HT1080 (cell line): ENCODE measurements around the gene EPB41L2. TPM values are rescaled to one million over a fixed set of nuclear protein-coding genes. Genes with fewer than 3 reads are reported as not detected.
"Not testable (repeated sequence)": the region's sequence is repeated elsewhere in the genome, so short reads cannot be mapped to it uniquely, and the experiment has no call there.

ENCODE experiments used
- DNase-seq: peaks from one replicate; pipeline ENCODE4 v3.0.0-alpha.2; 2015; ENCODE audit warnings: low read depth
- total RNA-seq: library from RNA; depleted of rRNA; stranded (reverse); fragments of >200 nt; shearing (Covaris generic); gene quantifications from 2 replicates; pipeline ENCODE4 v1.2.3, GENCODE V29; 2014

EPB41L2 gene
- total RNA-seq, 1 experiment from 2014 or later, result 32.5 TPM

- DNase-seq, result no peak
Observed at GRCh38 chr6:130949553-130949952, 113.5 kb downstream of the EPB41L2 start.

DNA sequence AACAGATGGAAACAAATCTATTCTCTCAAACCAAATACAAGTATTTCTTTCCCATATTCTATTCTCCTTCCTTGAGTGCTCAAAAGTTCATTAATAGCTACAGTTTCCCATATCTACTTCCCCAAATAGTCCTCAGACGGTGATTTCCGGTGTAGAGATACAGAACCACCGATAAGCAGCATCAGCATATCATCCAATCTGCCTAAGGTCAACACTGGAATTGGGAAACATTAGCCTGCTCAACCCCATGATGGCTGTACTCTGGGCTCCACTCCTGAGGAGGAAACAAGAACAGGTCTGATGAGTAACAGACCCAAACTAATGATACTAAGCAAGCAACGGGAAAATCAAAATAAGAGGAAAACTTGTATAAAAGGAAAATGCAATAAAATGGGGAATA is 115.6 kb downstream of the EPB41L2 start:
- DNase-seq, result no peak

GRCh38 chr6:130946076-130946475 is 117.0 kb downstream of the EPB41L2 start:
- no peak for DNase-seq

DNA sequence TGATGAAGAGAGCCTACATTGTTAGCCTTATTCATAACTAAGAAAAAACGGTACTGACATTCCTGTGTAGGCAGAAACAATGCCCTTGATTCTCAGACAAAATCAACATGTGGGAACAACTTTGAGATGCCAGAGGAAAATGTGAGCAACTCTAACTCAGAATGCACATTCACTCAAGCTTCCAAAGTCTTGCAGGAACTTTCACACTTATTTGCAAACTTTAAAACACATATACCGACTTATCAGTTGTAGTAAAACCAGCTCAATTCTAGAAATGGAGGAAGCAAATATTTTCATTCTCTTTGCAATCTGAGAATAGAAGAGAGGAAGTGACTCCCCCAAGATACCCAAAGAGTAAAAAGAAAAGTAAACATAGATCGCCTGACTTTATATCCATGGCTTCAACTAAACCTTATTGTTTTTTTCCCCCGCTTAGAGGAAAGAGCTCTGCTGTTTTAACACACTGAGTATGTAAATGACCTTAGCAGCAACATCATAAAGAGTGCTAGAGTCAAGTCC is 117.6 kb downstream of the EPB41L2 start:
- no peak for DNase-seq

DNA sequence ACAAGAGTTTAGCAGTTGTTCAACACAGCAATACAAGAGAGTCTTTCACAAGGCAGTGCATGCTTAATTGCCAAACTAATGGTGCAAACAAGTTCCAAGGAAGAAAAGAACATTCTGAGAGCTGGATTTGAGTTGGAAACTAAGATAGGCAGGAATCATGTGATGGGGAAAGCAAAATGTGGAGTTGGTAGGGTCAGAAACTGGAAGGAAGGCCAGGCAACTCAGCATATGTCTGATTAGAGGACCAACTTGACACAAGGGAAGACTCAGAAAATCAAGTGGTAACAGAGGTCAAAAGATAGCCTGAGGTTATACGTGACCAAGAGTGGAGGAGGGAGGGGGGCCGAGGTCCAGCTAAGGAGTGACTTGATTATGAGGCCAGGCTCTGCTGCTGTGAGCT is 118.6 kb downstream of the EPB41L2 start:
- DNase-seq, result no peak

GRCh38 chr6:130943738-130944137 is 119.3 kb downstream of the EPB41L2 start:
- DNase-seq, result no peak

- not testable (repeated sequence) for DNase-seq
Observed at GRCh38 chr6:130942752-130943151, 120.3 kb downstream of the EPB41L2 start.

DNA sequence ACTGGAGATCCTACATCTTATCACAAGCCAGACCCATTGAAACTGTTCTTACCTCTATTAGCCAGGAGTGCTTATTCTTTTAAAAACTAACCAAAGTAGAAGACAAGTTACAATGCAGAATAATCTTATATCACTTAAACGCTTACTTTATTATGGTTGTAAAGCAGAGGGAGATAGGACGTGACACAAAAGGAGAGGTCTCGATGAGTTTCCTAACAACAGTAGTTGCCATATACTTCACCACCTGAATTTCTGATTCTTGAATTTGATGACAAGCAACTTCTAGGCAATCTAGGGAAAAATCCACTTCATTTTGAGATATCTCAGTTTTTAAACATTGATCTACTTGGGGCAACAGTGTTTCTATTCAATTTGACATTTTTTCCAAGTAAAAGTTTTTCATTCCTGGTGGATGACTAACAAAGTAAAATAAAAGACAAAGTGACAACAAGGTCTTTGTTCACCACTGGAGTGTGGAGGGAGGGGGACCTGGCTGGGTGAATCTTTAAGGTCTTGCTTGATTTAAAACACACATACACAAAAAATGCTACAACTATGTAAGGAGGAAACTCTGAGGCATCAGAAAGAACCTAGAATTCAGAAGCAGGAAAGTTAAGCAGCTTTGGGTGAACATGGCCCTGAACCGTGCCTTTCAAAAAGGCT is 125.0 kb downstream of the EPB41L2 start:
- DNase-seq, result peak; percentile 89

- DNase-seq, result no peak
Observed at GRCh38 chr6:130936933-130937332, 126.1 kb downstream of the EPB41L2 start.

DNA sequence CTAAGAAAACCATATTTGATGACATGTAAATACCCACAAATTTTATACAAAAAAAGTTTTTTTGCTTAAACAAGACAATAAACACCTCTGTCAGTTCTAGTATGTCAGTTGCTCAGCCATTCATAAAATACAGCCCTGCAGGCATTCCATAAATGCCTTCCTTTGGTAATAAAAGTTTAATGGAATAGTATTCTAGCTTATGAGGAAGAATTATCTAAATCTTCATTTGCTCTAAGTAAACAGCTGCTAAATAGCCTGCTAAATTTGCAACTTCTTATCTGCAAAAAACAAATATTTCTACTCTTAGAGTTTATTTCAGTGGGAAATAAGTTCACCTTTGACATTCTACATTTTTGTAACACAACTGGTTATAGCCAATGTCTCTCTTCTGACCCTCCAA is 127.1 kb downstream of the EPB41L2 start:
- no peak for DNase-seq

GRCh38 chr6:130934848-130935585 is 128.0 kb downstream of the EPB41L2 start:
- DNase-seq, result no peak

GRCh38 chr6:130933712-130934200 is 129.3 kb downstream of the EPB41L2 start:
- DNase-seq, result no peak

GRCh38 chr6:130932921-130933320 is 130.1 kb downstream of the EPB41L2 start:
- DNase-seq, result no peak

- DNase-seq, result no peak
Observed at GRCh38 chr6:130932438-130932837, 130.6 kb downstream of the EPB41L2 start.

DNA sequence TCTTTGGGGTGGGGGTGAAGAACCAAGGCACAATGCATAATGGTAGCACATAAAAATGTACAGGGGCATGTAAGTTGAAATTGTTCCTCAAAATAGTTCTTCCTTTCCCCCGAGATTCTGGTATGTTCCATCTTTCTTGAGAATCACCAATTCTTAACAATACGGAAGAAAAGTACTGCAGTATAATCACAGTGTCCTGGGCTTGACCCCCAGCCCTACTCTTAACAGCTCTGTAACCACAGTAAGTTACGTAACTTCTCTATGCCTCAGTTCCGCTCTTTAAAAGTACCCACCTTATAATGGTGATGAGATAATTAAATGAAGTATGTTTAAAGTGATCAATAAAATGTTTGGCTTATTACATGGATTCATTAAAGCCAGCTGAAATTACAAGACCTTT is 131.4 kb downstream of the EPB41L2 start:
- no peak for DNase-seq

DNA sequence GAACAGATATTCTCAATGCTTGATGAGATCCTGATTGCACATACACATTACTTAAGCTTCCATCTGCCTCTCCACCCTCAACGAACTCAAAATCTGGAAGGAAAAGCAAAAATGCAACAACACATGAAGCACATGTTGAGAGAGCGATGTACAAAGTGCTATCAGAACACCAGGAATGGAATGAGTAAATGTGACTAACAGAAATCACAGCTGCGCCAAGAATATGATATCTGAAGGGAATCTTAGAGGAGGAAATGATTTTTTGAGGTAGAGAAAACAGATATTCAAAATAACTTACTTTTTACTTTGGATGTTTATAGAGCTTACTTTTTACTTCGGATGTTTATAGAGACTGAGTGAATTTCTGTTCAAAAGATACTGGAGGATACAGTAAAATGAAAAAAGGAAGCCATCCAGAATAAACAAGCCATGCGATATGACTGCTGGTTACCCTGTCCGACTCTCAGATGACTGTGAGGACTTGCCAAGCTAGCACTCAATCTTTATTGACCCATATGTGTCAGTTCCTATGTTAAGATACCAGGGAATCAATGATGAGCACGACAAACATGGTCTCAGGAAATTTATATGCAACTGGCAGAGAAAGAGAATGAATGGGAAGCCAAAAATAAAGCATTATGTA is 133.9 kb downstream of the EPB41L2 start:
- DNase-seq, result no peak

DNA sequence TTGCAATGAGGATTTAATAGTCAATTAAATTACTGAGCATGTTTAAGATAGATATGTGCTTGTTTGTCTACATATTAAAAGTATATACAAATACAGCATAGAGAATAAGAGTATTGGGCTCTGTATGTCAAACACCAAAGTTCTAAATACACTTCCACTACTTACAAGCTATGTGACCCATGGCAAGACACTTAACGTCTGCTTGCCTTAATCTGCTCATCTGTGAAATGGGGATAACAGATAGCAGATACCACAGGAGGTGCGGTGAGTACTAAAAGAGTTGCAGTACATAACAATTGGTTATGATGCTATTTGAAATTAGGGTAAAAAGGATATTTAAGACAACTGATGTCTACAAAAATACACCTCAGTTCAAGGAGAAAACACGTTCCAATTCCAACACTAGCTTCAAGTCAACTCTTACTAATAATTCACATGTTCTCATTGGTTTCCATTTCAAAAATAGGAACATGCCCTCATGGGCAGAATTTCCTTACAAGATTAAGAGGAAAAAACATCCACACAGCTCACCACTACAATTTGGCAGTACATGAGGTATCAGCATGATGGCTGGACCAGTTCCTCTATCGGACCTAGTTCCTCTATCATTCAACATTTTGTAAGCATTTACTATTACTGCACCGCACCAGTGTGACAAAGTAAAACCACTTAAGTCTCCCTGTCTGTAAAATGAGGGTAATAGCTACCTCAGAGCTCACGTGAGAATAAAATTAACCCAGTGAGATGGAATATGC is 134.7 kb downstream of the EPB41L2 start:
- DNase-seq, result no peak

DNA sequence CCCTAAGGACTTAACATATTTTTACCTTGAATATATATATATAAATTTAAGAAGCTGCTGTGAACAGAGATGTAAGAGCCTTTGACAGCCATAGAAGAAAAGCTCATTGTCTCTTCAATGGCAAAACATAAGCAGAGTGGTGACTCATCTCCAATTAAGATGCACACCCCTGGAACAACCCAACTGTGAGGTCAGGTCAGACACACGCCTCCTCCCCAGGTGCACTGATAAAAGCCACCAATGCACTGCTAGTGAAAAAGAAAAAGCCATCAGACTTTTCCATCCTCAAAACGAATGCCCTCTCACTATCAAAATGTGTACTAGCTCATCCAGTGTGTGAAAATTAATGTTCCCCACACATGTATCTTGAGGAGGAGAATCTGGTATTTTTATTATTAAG is 135.7 kb downstream of the EPB41L2 start:
- DNase-seq, result peak; percentile 64

GRCh38 chr6:130923350-130923749 is 139.7 kb downstream of the EPB41L2 start:
- no peak for DNase-seq

DNA sequence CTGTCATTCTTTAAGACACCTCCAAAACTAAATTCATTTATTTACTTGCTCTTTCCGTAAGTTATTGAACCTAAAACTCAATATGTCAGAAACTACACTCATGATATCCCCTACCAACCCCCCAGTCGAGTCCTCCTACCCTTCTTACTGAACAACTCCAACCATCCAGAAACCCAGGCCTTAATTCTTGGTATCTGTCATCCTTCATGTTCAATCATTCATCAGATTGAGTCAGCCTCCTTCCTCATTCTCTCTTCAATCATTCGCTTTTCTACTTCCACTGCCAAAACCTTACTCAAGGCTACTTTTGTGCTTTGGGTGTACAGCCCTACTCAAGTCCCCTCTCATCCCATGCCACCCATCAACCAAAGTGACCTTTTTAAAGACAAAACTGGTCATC is 140.1 kb downstream of the EPB41L2 start:
- DNase-seq, result no peak

- no peak for DNase-seq
Observed at GRCh38 chr6:130920969-130921368, 142.1 kb downstream of the EPB41L2 start.
